Stimulated activated memory B cell treated with anti-CD40 and anti-IgM and Interleukin-4, amounts not matched to agents 10 μg/mL and 1 μg/mL and 100 μg/mL, for 72 hours (primary cell): ENCODE data around the gene MISP3.
A peak's percentile ranks its signal among the peaks of the same experiment; 100 is the strongest.

Source experiments
- ATAC-seq: fragments of 150-1000 bp; cut with Tn5 transposase; 2 replicates; pipeline ENCODE4 v1.10.0; 2021
- H3K27ac Mint-ChIP-seq: one replicate; pipeline ENCODE4 v1.8.0; 2022; ENCODE audit warnings: mild to moderate bottlenecking, mixed read lengths
- H3K27me3 Mint-ChIP-seq: one replicate; pipeline ENCODE4 v1.8.0; 2022; ENCODE audit warnings: mixed read lengths
- H3K36me3 Mint-ChIP-seq: one replicate; pipeline ENCODE4 v1.8.0; 2022; ENCODE audit warnings: mixed read lengths
- H3K4me1 Mint-ChIP-seq: one replicate; pipeline ENCODE4 v1.8.0; 2022; ENCODE audit warnings: mixed read lengths
- H3K4me3 Mint-ChIP-seq: one replicate; pipeline ENCODE4 v1.8.0; 2022; ENCODE audit warnings: mild to moderate bottlenecking, moderate library complexity, mixed read lengths
- H3K9me3 Mint-ChIP-seq: one replicate; pipeline ENCODE4 v1.8.0; 2022; ENCODE audit warnings: mixed read lengths

The MISP3 gene

DNA sequence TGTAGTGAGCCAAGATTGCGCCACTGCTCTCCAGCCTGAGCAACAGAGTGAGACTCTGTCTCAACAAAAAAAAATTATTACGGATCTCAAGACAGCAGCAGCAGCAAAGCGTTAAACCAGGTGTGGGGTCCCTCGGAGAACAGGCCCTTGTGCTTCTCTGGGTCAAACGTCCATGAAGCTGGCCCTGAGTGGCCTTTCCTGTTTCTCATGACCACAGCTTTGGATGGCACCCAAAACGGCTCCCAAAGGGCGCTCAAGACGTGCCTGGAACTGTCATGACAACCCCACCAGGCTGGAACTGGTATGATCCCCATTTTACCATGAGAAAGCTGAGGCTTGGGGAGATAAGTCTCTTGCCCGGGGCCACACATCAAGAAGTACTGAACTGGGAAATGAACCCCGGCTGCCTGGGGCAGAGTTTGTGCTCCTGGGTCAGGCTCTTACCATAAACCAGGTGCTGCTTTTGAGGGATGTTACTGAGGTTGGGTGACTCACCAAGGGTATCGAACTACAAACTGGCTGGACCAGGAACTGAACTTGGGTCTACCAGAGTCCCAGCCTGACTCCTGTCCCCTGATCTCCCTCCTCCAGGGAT lies 29.6 kb downstream of the MISP3 start:
- ATAC-seq, result no peak
- Mint-ChIP-seq H3K27ac (no peak overlapping the region), H3K36me3 (peaks cover 25% of the 10 kb centered on the region), H3K4me3 (no peak overlapping the region), H3K4me1 (no peaks in the 10 kb centered on the region), H3K9me3 (no peaks in the 10 kb centered on the region), H3K27me3 (no peaks in the 10 kb centered on the region)

DNA sequence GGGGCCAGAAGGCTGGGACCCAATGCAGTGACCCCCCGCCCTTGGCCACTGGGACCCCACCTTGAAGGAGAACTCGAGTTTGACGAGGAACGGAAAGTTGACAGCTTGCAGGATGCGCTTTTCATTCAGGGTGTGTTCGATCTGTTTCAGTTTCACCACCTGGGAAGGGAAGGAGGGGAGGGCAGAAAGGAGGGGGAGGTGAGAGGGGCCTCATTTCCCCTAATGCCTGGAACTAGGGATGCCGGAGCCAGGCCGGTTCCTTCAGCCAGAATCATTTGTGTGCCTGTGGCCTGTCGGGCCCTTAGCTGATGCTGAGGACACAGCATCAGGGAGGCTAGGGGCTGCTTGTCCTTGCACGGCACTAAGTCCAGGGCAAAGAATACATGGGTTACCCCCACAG lies 30.2 kb downstream of the MISP3 start:
- Mint-ChIP-seq H3K4me3 (no peak overlapping the region), H3K36me3 (peaks cover 21% of the 10 kb centered on the region), H3K27ac (no peak overlapping the region), H3K4me1 (no peaks in the 10 kb centered on the region), H3K9me3 (no peaks in the 10 kb centered on the region), H3K27me3 (no peaks in the 10 kb centered on the region)
- no peak for ATAC-seq

DNA sequence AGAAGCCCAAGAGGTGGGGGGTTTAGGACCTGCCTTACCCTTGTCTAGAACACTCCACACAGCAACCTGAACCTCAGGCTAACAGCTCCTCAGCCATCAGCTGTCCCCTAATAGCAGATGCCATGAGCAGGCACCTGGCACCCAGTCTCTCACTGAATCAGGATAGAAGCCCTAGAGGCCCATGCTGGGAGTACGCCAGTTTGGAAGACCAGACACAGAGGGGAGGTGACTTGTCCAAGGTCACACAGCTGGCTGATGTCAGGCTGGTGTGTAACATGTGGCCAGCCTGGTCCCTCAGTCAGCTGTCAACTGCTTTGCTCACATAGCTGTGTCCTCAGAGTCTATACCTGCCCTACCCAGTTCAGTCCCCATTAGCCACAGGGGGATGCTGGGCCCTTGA lies 30.7 kb downstream of the MISP3 start:
- Mint-ChIP-seq H3K27me3 (no peaks in the 10 kb centered on the region), H3K9me3 (no peaks in the 10 kb centered on the region), H3K27ac (no peak overlapping the region), H3K36me3 (peaks cover 16% of the 10 kb centered on the region), H3K4me3 (no peak overlapping the region), H3K4me1 (no peaks in the 10 kb centered on the region)
- no peak for ATAC-seq

DNA sequence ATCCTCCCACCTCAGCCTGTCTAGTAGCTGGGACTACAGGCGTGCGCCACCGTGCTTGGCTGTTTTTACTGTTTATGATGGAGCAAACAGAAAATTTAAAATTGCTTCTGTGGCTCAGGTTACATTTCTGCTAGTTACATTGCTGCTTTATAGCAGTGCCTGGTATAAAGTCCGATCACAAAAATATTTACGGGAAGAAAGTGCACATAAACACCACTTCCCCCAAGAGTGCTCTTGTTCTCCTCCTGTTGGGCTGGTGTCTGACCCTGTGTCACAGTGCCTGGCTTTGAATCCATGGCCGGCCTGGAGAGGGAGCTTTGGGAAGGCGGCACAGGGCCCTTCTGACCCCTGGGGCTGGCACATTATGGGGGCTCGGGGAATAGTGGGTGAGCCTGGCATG lies 33.1 kb downstream of the MISP3 start:
- no peak for ATAC-seq
- peaks cover 13% of the 10 kb centered on the region for H3K36me3 Mint-ChIP-seq
- no peaks in the 10 kb centered on the region for H3K27me3 Mint-ChIP-seq
- H3K27ac Mint-ChIP-seq, result no peak overlapping the region
- no peak overlapping the region for H3K4me3 Mint-ChIP-seq
- H3K4me1 Mint-ChIP-seq, result no peaks in the 10 kb centered on the region
- no peaks in the 10 kb centered on the region for H3K9me3 Mint-ChIP-seq

DNA sequence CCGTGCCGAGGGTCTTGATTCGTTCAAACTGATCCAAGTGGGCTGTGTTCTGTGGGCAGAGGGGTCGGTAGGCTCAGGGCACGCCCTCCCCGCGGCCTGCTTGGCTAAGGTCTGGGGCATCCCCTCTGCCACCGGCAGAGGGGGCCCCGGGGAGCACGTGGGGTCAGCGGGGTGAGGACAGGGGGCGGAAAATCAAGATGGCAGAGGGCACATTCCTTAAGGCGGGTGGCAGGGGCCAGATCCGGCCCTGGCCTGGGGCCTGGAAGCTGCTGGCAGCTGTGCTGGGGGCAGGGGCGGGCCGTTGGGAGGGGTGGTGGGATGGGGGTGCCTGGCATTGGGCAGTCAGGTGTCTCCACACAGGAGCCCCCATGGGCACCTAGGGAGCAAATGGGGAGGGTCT lies 34.3 kb downstream of the MISP3 start:
- no peaks in the 10 kb centered on the region for H3K27me3 Mint-ChIP-seq
- peak; percentile 58 for ATAC-seq
- H3K27ac Mint-ChIP-seq, result no peak overlapping the region
- H3K4me3 Mint-ChIP-seq, result no peak overlapping the region
- no peaks in the 10 kb centered on the region for H3K4me1 Mint-ChIP-seq
- H3K36me3 Mint-ChIP-seq, result peaks cover 10% of the 10 kb centered on the region
- H3K9me3 Mint-ChIP-seq, result no peaks in the 10 kb centered on the region

DNA sequence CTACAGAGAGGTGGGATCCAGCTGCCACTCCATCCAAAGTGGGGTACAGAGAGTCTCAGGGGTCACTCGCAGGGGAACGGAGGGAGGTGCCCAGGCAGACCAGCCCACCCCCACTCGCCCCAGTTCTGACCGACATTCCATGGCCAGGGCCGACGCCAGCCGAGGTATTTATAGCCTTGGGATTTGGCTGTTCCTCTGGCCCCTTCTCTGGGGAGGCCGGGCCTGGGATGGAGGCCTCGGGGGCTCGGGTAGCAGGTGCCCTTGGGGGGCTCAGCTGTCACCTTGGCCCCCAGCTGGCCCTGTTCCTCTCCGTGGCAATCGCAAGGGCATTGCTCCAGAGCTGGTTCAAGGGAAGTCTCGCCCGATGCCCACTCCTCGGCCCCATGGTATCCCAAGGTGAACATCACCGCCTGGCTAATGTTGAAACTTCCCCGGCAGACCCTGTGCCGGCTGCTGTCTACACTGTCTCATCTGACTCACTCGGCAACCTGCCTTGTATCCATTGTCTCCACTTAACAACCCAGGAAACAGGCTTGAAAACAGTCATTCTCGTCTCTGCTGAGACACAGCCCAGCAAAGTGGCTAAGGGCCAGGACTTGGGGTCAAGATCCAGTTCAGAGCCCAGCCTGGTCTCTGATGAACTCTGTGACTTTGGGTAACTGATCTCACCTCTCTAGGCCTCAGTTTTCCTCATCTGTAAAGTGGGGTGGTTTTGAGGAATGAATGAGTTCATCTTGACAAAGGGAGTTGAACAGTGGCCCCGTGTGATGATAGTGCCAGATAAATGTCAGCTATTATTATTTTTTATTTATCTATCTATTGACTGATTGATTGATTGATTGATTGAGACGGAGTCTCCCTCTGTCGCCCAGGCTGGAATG lies 35.2 kb downstream of the MISP3 start:
- no peaks in the 10 kb centered on the region for H3K27me3 Mint-ChIP-seq
- no peaks in the 10 kb centered on the region for H3K9me3 Mint-ChIP-seq
- no peak overlapping the region for H3K4me3 Mint-ChIP-seq
- no peak for ATAC-seq
- H3K4me1 Mint-ChIP-seq, result no peaks in the 10 kb centered on the region
- peaks cover 10% of the 10 kb centered on the region for H3K36me3 Mint-ChIP-seq
- H3K27ac Mint-ChIP-seq, result no peak overlapping the region

DNA sequence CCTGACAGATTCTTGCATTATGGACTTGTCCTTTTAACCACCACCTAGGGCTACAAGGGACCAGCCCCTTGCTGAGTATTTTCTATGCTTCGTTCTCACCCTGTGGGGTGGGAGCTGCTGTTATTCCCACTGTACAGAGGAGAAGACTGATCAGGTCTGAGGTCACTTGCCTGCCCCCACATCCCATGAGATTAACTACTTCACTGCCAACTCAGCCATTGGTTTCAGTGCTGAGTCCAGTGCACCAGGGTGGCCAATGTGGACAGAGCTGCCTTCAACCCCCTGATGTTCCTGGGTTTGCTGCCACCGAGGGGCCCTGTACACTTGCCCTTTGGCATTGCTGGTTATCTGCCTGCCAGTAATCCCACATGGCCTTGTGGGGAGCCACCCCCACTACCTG lies 38.1 kb downstream of the MISP3 start:
- H3K4me1 Mint-ChIP-seq, result peaks cover 21% of the 10 kb centered on the region
- no peaks in the 10 kb centered on the region for H3K9me3 Mint-ChIP-seq
- no peak overlapping the region for H3K4me3 Mint-ChIP-seq
- H3K27ac Mint-ChIP-seq, result peak overlapping the region; percentile 27
- H3K36me3 Mint-ChIP-seq, result peaks cover 10% of the 10 kb centered on the region
- ATAC-seq, result no peak
- H3K27me3 Mint-ChIP-seq, result no peaks in the 10 kb centered on the region

DNA sequence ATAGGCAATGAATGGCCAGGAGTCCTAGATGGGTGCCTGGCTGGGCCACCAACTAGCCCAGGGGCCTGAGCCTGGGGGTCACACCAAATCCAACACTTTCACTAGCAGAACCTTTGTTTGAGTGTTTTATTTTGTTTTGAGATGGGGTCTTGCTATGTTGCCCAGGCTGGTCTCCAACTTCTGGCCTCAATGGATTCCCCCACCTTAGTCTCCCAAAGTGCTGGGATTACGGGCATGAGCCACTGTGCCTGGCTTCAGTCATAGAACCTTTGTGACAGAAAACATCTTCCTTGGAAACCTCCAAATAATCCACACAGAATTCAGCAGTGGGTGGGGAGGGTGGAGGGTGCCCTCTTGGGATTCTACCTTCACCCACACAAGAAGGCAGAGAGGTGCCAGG lies 38.9 kb downstream of the MISP3 start:
- peaks cover 9% of the 10 kb centered on the region for H3K36me3 Mint-ChIP-seq
- no peak for ATAC-seq
- H3K4me3 Mint-ChIP-seq, result no peak overlapping the region
- no peaks in the 10 kb centered on the region for H3K27me3 Mint-ChIP-seq
- H3K4me1 Mint-ChIP-seq, result peaks cover 29% of the 10 kb centered on the region
- peak overlapping the region; percentile 27 for H3K27ac Mint-ChIP-seq
- no peaks in the 10 kb centered on the region for H3K9me3 Mint-ChIP-seq

DNA sequence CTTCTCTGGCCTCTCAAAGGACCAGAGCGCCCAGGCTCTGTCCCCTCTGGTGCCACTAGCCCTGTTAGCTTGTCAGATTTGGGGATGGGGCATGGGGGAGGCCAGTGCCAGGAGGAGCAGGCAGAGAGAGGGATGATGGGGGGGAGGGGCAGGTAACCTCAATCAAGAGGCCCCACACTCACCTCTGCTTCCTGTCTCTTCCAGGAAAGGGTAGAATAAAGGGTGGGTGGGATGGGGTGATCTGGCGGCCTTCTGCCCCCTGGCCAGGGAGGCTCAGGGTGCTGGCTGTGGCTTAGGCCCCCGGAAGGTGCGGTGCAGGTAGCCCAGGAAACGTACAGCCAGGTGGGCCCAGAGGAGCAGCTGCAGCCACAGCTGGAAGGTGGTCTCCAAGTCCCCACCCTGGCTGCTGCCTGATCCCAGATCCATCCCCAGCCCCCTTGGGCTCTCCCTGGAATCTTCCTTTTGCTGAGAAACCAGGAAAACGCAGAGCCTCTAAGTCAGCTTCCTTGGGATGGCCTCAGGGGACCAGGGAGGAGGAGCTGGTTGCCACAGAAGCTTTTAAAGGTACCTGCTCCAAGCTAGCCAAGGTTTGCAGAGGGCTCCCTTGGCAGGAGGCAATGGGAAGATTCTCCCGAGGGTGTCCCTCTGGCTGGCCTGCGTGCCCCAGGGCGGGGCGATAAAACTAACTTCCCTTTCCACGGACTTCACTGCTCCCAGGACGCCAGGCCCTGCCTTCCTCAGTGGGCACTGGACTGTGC lies 39.6 kb downstream of the MISP3 start:
- H3K4me1 Mint-ChIP-seq, result peaks cover 36% of the 10 kb centered on the region
- ATAC-seq, result no peak
- no peaks in the 10 kb centered on the region for H3K27me3 Mint-ChIP-seq
- no peaks in the 10 kb centered on the region for H3K9me3 Mint-ChIP-seq
- no peak overlapping the region for H3K27ac Mint-ChIP-seq
- no peak overlapping the region for H3K4me3 Mint-ChIP-seq
- peaks cover 1% of the 10 kb centered on the region for H3K36me3 Mint-ChIP-seq

DNA sequence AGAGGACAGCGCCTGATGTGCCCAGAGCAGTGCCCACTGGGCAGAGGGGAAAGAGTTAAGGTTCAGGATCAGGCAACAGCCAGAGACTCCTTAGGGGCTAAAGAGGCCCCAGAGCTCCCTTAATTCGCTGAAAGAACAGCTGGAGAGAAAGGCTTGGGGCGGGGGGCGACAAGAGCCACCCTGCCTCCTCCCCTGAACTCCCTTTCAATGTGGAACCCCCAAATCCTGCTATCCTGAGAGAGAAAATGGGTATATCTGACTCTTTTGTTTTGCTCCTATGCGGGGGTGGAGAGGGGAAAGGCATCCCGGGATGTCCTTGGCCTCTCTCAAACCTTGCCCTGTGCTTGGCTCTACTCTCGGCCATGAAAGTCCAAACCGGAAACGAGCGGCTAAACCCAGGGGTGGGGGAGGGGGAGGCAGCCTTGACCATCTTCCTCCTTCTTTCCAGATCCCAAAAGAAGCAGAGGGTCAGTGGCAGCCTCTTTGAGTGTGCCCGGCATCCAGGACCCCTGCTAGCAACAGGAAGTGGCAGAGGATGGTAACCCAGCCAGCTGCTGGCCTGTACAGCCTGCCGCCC lies 40.3 kb downstream of the MISP3 start:
- no peak for ATAC-seq
- H3K36me3 Mint-ChIP-seq, result no peaks in the 10 kb centered on the region
- no peaks in the 10 kb centered on the region for H3K9me3 Mint-ChIP-seq
- H3K27ac Mint-ChIP-seq, result no peak overlapping the region
- peaks cover 36% of the 10 kb centered on the region for H3K4me1 Mint-ChIP-seq
- no peak overlapping the region for H3K4me3 Mint-ChIP-seq
- no peaks in the 10 kb centered on the region for H3K27me3 Mint-ChIP-seq

DNA sequence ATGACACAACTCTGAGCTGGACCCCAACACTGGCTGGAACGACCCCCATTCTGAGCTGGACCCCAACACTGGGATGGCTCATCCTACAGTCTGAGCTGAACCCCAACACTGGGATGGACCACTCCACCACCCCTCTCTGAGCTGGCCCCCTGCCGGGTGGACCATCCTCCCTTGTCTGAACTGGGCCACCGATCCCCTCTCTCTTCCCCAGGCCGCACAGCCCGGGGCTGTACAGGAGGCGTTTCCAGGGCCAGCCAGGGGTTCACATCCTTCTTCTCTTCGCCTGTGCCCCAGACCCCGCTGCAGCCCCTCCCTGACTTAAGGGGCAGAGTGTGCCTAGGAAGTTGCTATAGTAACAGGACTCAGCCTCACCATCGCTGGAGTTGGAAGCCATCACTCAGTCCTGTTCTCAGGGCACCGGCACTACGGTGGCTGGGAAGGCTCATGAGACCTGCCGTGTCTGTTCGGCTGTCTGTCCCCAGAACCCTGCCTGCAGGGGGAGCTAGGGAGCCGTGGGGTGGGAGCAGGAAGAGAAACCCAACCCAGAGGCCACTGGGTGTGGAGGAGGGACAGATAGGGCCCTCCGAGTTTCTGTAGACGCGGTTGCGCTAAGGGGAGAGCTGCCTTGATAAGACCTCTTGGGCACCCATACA lies 41.3 kb downstream of the MISP3 start:
- Mint-ChIP-seq H3K9me3 (no peaks in the 10 kb centered on the region), H3K36me3 (no peaks in the 10 kb centered on the region), H3K27ac (no peak overlapping the region), H3K4me3 (no peak overlapping the region), H3K27me3 (no peaks in the 10 kb centered on the region), H3K4me1 (peaks cover 43% of the 10 kb centered on the region)
- ATAC-seq, result no peak

DNA sequence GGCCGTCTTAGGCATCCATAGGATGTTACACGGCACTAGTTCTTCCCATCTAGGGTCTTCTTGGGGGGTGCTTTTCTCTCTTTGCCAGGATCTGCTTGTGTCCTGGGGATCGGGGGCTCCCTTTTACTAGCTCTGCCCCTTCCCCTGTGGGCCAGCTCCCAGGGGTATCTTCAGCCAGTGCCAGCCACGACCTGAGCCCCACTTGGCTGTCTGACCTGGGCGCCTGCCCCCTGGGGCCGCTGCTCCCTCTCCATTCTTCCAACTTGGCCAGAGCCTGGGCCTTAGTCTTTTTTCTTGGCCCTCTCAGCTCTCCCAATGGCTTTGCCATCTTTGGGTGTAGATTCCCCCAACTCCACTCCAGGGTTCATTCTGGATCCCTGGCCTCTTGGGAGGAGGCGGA lies 41.9 kb downstream of the MISP3 start:
- H3K36me3 Mint-ChIP-seq, result no peaks in the 10 kb centered on the region
- H3K27me3 Mint-ChIP-seq, result no peaks in the 10 kb centered on the region
- no peak overlapping the region for H3K27ac Mint-ChIP-seq
- ATAC-seq, result no peak
- H3K4me3 Mint-ChIP-seq, result no peak overlapping the region
- no peaks in the 10 kb centered on the region for H3K9me3 Mint-ChIP-seq
- peaks cover 47% of the 10 kb centered on the region for H3K4me1 Mint-ChIP-seq

DNA sequence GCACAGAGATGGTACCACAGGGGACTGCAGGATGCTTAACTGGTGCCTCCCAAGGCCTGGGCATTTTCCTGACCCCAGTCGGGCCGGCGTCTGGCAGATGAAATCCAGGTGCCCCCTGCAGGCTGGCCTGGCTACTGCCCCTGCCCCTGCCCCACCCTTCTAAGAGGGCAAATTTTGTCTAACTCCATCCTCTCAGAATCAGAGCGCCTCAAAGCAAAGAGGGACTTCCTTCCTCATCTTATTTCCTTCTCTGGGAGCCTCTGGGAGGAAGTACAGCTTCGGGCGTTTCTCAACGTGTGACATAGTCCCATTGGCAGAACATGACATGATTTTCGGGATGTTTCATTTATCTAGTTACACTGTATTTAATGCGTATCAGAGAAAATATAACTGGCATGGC lies 42.3 kb downstream of the MISP3 start:
- no peak overlapping the region for H3K4me3 Mint-ChIP-seq
- no peaks in the 10 kb centered on the region for H3K9me3 Mint-ChIP-seq
- H3K4me1 Mint-ChIP-seq, result peaks cover 47% of the 10 kb centered on the region
- H3K27me3 Mint-ChIP-seq, result no peaks in the 10 kb centered on the region
- ATAC-seq, result no peak
- no peak overlapping the region for H3K27ac Mint-ChIP-seq
- H3K36me3 Mint-ChIP-seq, result no peaks in the 10 kb centered on the region

DNA sequence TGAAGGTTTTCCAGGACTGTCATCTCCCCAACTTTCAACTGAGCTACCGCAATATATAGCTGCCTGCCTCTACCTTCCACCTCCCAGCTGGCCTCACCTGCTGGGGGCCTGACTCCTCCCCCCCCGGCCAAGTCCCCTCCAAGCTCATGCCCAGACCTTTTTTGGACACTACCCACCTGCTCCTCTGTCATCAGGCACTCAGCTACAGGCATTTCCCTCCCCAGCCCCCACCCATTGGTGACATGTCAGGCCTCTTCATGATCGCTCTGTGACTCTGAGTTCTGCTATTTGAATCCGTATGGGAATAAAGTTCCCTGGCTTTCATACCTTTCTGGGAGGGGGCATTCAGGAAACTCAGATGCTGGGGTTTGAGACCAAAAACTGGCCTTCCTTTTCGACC lies 43.2 kb downstream of the MISP3 start:
- H3K4me1 Mint-ChIP-seq, result peaks cover 47% of the 10 kb centered on the region
- H3K4me3 Mint-ChIP-seq, result peak overlapping the region; percentile 91
- no peak for ATAC-seq
- H3K9me3 Mint-ChIP-seq, result no peaks in the 10 kb centered on the region
- no peak overlapping the region for H3K27ac Mint-ChIP-seq
- no peaks in the 10 kb centered on the region for H3K27me3 Mint-ChIP-seq
- no peaks in the 10 kb centered on the region for H3K36me3 Mint-ChIP-seq

DNA sequence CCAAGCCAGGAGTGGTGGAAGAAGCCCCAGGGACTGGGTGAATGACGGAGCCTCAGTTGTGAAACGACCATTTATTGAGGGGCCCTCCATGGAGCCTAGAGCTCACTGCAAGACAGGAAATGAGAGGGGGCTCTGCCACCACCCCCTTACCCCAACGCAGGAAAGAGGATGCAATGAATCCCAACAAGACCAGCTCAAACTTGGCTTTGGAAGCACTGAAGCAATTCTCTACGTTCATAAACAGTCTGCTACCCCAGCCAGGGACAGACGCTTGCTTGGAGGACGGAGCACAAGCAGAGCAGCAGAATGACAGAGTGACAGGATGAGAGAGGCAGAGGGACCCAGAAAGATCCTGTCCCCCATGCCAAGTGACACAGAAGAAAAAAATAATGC lies 43.9 kb downstream of the MISP3 start:
- Mint-ChIP-seq H3K36me3 (no peaks in the 10 kb centered on the region), H3K4me3 (peak overlapping the region; percentile 91), H3K27ac (peak overlapping the region; percentile 80), H3K9me3 (no peaks in the 10 kb centered on the region), H3K27me3 (no peaks in the 10 kb centered on the region), H3K4me1 (peaks cover 47% of the 10 kb centered on the region)
- ATAC-seq, result no peak
